Activated CD8-positive, alpha-beta memory T cell treated with anti-CD3 and anti-CD28 coated beads, Interleukin-2, amount 50 U/mL, for 24 hours (primary cell): ENCODE measurements around the gene BEST3.

ENCODE experiments used
- DNase-seq: peaks from one replicate; pipeline ENCODE4 v3.0.0-alpha.2; 2020; ENCODE audit errors: extremely low read depth

Gene BEST3

GRCh38 chr12:69698769-69699540, at the start of gene BEST3:
BEST3 (minus strand) TSS chr12:69699303; CDS start chr12:69697798, 1,505 bp downstream.
- DNase-seq: no peak

- DNase-seq: no peak
These were observed 45.0 kb upstream of the BEST3 start for GRCh38 chr12:69744109-69744508.

- DNase-seq: no peak
These were observed 40.4 kb upstream of the BEST3 start for GRCh38 chr12:69739287-69740191.

GRCh38 chr12:69738351-69739286, 39.5 kb upstream of the BEST3 start, which contains the start of gene RAB3IP:
RAB3IP (plus strand) TSS chr12:69738860; CDS start chr12:69755409, 16,549 bp downstream.
- DNase-seq: peak; percentile 78

GRCh38 chr12:69733638-69734037, 34.5 kb upstream of the BEST3 start:
- DNase-seq: no peak

- DNase-seq: no peak
These were observed 33.0 kb upstream of the BEST3 start for GRCh38 chr12:69732088-69732487.

GRCh38 chr12:69726922-69727321, 27.8 kb upstream of the BEST3 start:
- DNase-seq: no peak

- DNase-seq: no peak
These were observed 21.6 kb upstream of the BEST3 start for GRCh38 chr12:69720750-69721149.

GRCh38 chr12:69719336-69720316, 20.5 kb upstream of the BEST3 start:
- DNase-seq: no peak

- DNase-seq: no peak
These were observed 15.4 kb upstream of the BEST3 start for GRCh38 chr12:69714542-69714941.

- no peak for DNase-seq
These were observed 13.7 kb upstream of the BEST3 start for GRCh38 chr12:69712826-69713225.

GRCh38 chr12:69708649-69709048, 9.5 kb upstream of the BEST3 start:
- no peak for DNase-seq

- DNase-seq: no peak
These were observed 5.3 kb upstream of the BEST3 start for GRCh38 chr12:69704357-69704756.

GRCh38 chr12:69703146-69703642, 4.1 kb upstream of the BEST3 start:
- no peak for DNase-seq

GRCh38 chr12:69701826-69702225, 2.7 kb upstream of the BEST3 start:
- no peak for DNase-seq

- no peak for DNase-seq
These were observed 1.0 kb downstream of the BEST3 start for GRCh38 chr12:69698054-69698453.

- no peak for DNase-seq
These were observed 5.0 kb downstream of the BEST3 start for GRCh38 chr12:69694123-69694522.

- no peak for DNase-seq
These were observed 9.5 kb downstream of the BEST3 start for GRCh38 chr12:69689638-69690037.

- DNase-seq: no peak
These were observed 10.4 kb downstream of the BEST3 start for GRCh38 chr12:69688471-69689427.
